ENCODE measurements around the gene PDE11A. TPM values are rescaled to one million over a fixed set of nuclear protein-coding genes. Genes with fewer than 3 reads are reported as not detected.

The PDE11A gene
- total and polyA plus RNA-seq, 2 of the 13 experiments (the other 11 are each of a cell fraction or from before 2014, with no cell fraction given) = 1.2 to 1.7 TPM

DNA sequence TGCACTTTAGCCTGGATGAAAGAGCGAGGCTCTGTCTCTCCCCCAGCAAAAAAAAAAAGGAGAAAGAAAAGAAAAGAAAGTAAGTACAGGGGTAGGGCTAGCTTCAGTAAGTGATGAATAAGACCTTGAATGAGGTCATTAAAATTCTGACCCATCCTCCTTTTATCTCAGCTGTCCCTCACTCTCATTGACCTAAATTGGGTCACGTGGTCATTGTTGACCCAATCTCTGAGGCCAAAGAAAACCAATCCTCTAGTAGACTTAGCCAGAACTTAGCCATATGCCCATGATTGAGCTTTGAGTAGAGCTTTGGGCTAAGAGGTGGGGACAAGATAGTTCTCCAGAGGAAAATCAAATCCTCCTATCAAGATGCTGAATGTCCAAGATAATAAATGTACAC lies 149.3 kb downstream of the PDE11A start:
- Histone ChIP-seq H4K20me1 (ENCODE audit: insufficient read depth, low read length) (no peaks in the 10 kb centered on the region), H3K9ac (ENCODE audit: insufficient read depth, low read depth, low read length) (no peak overlapping the region), H3K4me1 (ENCODE audit: insufficient read depth, low read length) (no peaks in the 10 kb centered on the region), H2AFZ (ENCODE audit: low read length) (no peak overlapping the region), H3K4me2 (ENCODE audit: low read depth, low read length) (no peak overlapping the region), H3K27me3 (ENCODE audit: control insufficient read depth in 1 of 2, insufficient read depth in 2 of 2, low read length in 2 of 2) (no peaks in the 10 kb centered on the region), H3K36me3 (replicated peaks in 1 of 2; ENCODE audit: control insufficient read depth in 1 of 2, insufficient read depth in 2 of 2, low read length in 2 of 2) (no peaks in the 10 kb centered on the region), H3K9me3 (ENCODE audit: low read length) (no peaks in the 10 kb centered on the region), H3K27ac (ENCODE audit: extremely low read length, insufficient read depth, low read length) (no peak overlapping the region), H3K4me3 (replicated peaks in 1 of 3; ENCODE audit: insufficient read depth in 1 of 3, low read depth in 2 of 3, low read length in 3 of 3) (no peak overlapping the region), H3K79me2 (ENCODE audit: insufficient read depth, low read length) (no peaks in the 10 kb centered on the region)
- TF ChIP-seq, protein P1, sequence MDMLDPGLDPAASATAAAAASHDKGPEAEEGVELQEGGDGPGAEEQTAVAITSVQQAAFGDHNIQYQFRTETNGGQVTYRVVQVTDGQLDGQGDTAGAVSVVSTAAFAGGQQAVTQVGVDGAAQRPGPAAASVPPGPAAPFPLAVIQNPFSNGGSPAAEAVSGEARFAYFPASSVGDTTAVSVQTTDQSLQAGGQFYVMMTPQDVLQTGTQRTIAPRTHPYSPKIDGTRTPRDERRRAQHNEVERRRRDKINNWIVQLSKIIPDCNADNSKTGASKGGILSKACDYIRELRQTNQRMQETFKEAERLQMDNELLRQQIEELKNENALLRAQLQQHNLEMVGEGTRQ (IDR thresholded peaks at IDR 0.05; ENCODE audit: low read depth, low read length) = 0 out of 2 replicates have a peak, but pooled peaks have one; percentile 13
- TF ChIP-seq, protein P1 (CRISPR knock-in tag; IDR thresholded peaks at IDR 0.05; ENCODE audit: borderline replicate concordance) = no peak
- 0 out of 2 replicates have a peak, but pooled peaks have one; percentile 3 for TF ChIP-seq ATF7 (IDR thresholded peaks at IDR 0.05)
- TF ChIP-seq ATF7 (CRISPR knock-in tag; IDR thresholded peaks at IDR 0.05) = no peak
- peak; percentile 33; the same call in 1 of the 2 replicates for TF ChIP-seq RAD51 (IDR thresholded peaks at IDR 0.05; ENCODE audit: borderline replicate concordance)
- no peak for TF ChIP-seq SP140L (CRISPR knock-in tag; IDR thresholded peaks at IDR 0.05; ENCODE audit: borderline replicate concordance)
- DNase-seq (ENCODE audit: low spot score) = no peak
- ChIA-PET CTCF (ENCODE audit: low intra/inter-chr PET ratio, low total read pairs) (no interaction called here), POLR2A (no interaction called here)
- no peak for FAIRE-seq
- intact Hi-C loops (cut with micrococcal nuclease; ENCODE audit: unreplicated experiment) = no loop called here
- in situ Hi-C loops (cut with HindIII; ENCODE audit: extremely low pct_ligation_motif_present, low pct_unique_long_range_greater_than_20kb) = no loop called here
- WGBS (ENCODE audit: low lambda C conversion rate) = 41% methylated on average over 2 of the region's 2 CpGs
- no TSS peak for BruUV-seq (replicated peaks)
- ATAC-seq = no peak

DNA sequence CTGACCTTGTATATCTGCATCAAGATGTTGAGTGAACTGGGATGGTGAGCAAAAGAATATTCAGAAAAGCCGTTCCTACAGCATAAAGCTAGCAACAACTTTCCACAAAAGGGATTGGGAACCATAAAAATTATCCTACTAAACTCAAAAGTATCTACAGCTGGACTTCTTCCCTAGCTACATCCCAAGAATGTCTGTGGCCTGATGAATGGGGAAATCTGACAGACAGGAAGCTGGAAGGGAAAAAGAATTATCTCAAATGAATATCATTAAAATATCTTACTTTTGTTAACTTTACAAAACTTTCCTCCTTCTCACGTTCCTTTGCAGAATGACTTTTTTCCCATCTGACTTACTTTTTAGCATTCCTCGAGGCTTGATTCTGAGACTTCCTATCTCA lies 150.9 kb downstream of the PDE11A start:
- no peak overlapping the region for H2AFZ ChIP-seq (ENCODE audit: low read length)
- H3K27ac ChIP-seq (ENCODE audit: extremely low read length, insufficient read depth, low read length) = no peak overlapping the region
- H3K4me2 ChIP-seq (ENCODE audit: low read depth, low read length) = no peak overlapping the region
- DNase-seq (ENCODE audit: low spot score) (no peak), ATAC-seq (no peak), FAIRE-seq (no peak)
- intact Hi-C loops (cut with micrococcal nuclease; ENCODE audit: unreplicated experiment) (no loop called here), in situ Hi-C loops (cut with HindIII; ENCODE audit: extremely low pct_ligation_motif_present, low pct_unique_long_range_greater_than_20kb) (no loop called here)
- H3K4me3 ChIP-seq (replicated peaks in 1 of 3; ENCODE audit: insufficient read depth in 1 of 3, low read depth in 2 of 3, low read length in 3 of 3) = no peak overlapping the region
- H3K36me3 ChIP-seq (replicated peaks in 1 of 2; ENCODE audit: control insufficient read depth in 1 of 2, insufficient read depth in 2 of 2, low read length in 2 of 2) = no peaks in the 10 kb centered on the region
- H3K27me3 ChIP-seq (ENCODE audit: control insufficient read depth in 1 of 2, insufficient read depth in 2 of 2, low read length in 2 of 2) = no peaks in the 10 kb centered on the region
- H3K79me2 ChIP-seq (ENCODE audit: insufficient read depth, low read length) = no peaks in the 10 kb centered on the region
- ChIA-PET POLR2A (no interaction called here), CTCF (ENCODE audit: low intra/inter-chr PET ratio, low total read pairs) (no interaction called here)
- no peak overlapping the region for H3K9ac ChIP-seq (ENCODE audit: insufficient read depth, low read depth, low read length)
- no TSS peak for BruUV-seq (replicated peaks)
- H3K4me1 ChIP-seq (ENCODE audit: insufficient read depth, low read length) = no peaks in the 10 kb centered on the region
- H4K20me1 ChIP-seq (ENCODE audit: insufficient read depth, low read length) = no peaks in the 10 kb centered on the region
- WGBS (ENCODE audit: low lambda C conversion rate) = 37% methylated on average over 3 of the region's 3 CpGs
- no peaks in the 10 kb centered on the region for H3K9me3 ChIP-seq (ENCODE audit: low read length)
- no peak for TF ChIP-seq ZSCAN9 (CRISPR knock-in tag; IDR thresholded peaks at IDR 0.05; ENCODE audit: borderline replicate concordance)
- TF ChIP-seq, protein P2, sequence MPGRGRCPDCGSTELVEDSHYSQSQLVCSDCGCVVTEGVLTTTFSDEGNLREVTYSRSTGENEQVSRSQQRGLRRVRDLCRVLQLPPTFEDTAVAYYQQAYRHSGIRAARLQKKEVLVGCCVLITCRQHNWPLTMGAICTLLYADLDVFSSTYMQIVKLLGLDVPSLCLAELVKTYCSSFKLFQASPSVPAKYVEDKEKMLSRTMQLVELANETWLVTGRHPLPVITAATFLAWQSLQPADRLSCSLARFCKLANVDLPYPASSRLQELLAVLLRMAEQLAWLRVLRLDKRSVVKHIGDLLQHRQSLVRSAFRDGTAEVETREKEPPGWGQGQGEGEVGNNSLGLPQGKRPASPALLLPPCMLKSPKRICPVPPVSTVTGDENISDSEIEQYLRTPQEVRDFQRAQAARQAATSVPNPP (CRISPR knock-in tag; IDR thresholded peaks at IDR 0.05) = no peak
